NB4 (cell line): Measurements from ENCODE around the gene BRME1.
A peak's percentile ranks its signal among the peaks of the same experiment; 100 is the strongest.

Source experiments
- DNase-seq: peaks from one replicate; pipeline ENCODE4 v3.0.0; 2010; ENCODE audit warnings: low read depth
- H3K4me3 ChIP-seq: one replicate; pipeline ENCODE4 v1.5.1; 2011; ENCODE audit warnings: mild to moderate bottlenecking, low read depth, low read length, moderate library complexity
- MYC ChIP-seq: IDR thresholded peaks from 2 replicates; pipeline ENCODE4 v1.6.1; 2011; ENCODE audit warnings: low read depth, low read length
- POLR2A ChIP-seq: IDR thresholded peaks from 2 replicates; pipeline ENCODE4 v1.6.1; 2011; ENCODE audit warnings: mild to moderate bottlenecking; ENCODE audit not compliant: insufficient read length; ENCODE audit errors: extremely low read depth
- TF ChIP-seq, protein P1 (sequence below): IDR thresholded peaks from 2 replicates; pipeline ENCODE4 v1.6.1; 2011; ENCODE audit warnings: low read depth, low read length
- TF ChIP-seq, protein P2 (sequence below): IDR thresholded peaks from one replicate; pipeline ENCODE4 v1.5.1; 2012; ENCODE audit warnings: low read depth, low read length

The BRME1 gene

DNA sequence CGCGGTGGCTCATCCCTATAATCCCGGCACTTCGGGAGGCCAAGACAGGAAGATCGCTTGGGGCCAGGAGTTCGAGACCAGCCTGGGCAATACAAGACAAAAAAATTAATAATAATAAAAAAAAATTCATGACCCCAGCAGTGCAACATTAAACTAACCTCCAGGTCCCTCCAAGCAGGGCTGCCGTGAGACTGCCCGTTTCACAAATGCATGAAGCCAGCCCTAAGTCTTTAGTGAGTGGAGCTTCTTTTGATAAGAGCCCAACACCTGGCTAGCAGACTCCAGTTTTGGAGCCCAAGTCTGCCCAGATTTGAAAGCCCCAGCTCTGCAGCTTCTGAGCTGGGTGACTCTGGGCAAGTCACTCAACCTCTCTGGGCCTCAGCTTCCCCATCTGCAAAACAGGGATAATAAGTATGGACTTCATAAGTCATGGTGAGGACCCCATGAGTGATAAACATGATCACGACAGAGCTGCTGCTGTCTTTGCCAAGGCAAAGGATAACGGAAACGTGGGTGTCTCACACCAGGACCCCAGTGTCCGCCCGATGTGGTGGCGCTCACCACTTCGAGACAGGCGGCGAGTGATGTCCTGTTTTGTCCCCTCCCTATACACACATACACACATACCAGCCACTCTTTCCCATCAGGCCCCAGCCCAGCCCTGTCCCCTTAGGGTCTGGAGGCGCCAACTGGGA lies 67.3 kb downstream of the BRME1 start:
- no peak for DNase-seq
- TF ChIP-seq MYC (no peak), POLR2A (no peak)
- TF ChIP-seq, protein P1, sequence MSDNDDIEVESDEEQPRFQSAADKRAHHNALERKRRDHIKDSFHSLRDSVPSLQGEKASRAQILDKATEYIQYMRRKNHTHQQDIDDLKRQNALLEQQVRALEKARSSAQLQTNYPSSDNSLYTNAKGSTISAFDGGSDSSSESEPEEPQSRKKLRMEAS: no peak; the same call in 1 of the 2 replicates
- TF ChIP-seq, protein P2, sequence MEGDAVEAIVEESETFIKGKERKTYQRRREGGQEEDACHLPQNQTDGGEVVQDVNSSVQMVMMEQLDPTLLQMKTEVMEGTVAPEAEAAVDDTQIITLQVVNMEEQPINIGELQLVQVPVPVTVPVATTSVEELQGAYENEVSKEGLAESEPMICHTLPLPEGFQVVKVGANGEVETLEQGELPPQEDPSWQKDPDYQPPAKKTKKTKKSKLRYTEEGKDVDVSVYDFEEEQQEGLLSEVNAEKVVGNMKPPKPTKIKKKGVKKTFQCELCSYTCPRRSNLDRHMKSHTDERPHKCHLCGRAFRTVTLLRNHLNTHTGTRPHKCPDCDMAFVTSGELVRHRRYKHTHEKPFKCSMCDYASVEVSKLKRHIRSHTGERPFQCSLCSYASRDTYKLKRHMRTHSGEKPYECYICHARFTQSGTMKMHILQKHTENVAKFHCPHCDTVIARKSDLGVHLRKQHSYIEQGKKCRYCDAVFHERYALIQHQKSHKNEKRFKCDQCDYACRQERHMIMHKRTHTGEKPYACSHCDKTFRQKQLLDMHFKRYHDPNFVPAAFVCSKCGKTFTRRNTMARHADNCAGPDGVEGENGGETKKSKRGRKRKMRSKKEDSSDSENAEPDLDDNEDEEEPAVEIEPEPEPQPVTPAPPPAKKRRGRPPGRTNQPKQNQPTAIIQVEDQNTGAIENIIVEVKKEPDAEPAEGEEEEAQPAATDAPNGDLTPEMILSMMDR: no peak
- H3K4me3 ChIP-seq: peak overlapping the region; percentile 83

DNA sequence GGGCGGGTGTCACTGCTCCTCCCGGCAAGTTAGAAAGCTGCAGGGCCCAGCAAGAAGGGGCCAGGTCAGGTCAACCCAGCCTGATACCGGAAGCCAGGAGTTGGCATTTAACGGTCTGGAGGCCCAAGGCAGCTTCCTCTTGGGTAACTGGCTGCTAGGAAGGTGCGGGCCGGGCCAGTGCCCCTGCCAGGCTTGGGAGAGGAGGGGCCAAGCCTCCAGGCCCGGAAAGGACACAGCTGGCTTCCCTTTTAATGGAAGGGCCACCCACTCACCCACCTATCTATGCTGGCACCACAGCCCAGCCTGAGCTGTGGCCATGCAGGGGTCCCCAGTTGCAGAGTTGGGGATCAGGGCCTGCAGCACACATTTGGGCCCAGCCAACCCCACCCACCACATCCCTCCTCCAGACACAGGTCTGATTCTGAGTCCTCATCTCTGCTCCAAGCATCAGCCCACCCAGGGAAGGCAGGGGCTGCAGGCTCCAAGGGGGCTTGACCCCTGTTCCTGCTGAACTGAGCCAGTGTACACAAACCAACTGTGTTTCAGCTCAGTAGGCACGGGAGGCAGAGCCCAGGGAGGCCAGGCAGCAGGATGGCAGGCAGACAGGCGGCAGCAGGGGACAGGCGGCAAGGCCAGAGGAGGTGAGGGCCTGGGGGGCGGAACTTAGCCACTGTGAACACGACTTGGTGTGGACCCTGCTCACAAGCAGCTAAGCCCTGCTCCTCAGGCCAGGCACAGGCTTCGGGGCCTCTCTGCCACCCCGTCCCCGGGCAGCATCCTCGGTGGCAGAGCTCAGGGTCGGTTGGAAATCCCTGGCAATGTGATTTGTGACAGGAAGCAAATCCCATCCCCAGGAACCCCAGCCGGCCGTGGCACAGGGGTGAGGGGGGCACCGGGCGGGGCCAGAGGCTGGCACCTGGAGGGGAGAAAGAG lies 69.9 kb downstream of the BRME1 start:
- TF ChIP-seq, protein P1: 0 out of 2 replicates have a peak, but pooled peaks have one; percentile 10
- TF ChIP-seq MYC (0 out of 2 replicates have a peak, but pooled peaks have one; percentile 62), POLR2A (peak; percentile 46)
- TF ChIP-seq, protein P2: no peak
- DNase-seq: peak; percentile 97
- peak overlapping the region; percentile 38 for H3K4me3 ChIP-seq

DNA sequence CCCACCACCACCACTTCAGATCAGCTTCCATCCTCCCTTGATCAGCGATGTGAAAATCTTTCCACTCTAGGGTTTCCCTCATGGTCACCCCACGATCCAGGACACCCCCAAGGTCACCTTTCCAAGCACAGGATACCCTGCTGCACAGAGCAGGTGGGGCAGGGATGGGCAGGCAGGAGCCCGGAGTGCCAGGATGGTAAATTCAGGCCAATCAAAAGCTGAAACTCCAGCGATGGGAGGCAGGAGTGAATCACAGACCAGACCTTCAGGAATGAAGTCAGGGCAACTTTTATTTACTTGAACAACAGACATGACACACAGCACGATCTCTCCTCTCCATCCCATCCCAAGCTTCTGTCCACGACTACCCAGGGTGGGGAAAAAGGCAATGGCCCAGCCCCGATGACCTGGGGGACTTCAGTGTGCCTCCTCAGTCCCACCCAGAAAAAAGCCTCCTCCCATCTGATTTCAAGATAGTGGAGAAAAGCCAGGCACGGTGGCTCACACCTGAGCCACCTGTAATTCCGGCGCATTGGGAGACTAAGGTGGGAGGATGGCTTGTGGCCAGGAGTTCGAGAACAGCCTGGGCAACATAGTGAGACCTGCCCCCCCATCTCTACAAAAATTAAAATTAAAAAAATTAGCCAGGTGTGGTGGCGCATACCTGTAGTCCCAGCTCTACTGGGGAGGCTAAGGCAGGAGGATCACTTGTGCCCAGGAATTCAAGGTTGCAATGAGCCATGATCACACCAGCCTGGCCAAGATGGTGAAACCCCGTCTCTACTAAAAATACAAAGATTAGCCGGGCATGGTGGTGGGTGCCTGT lies 71.5 kb downstream of the BRME1 start:
- TF ChIP-seq, protein P2: no peak
- TF ChIP-seq, protein P1: no peak
- no peak for TF ChIP-seq POLR2A
- no peak for TF ChIP-seq MYC
- H3K4me3 ChIP-seq: no peak overlapping the region
- no peak for DNase-seq

DNA sequence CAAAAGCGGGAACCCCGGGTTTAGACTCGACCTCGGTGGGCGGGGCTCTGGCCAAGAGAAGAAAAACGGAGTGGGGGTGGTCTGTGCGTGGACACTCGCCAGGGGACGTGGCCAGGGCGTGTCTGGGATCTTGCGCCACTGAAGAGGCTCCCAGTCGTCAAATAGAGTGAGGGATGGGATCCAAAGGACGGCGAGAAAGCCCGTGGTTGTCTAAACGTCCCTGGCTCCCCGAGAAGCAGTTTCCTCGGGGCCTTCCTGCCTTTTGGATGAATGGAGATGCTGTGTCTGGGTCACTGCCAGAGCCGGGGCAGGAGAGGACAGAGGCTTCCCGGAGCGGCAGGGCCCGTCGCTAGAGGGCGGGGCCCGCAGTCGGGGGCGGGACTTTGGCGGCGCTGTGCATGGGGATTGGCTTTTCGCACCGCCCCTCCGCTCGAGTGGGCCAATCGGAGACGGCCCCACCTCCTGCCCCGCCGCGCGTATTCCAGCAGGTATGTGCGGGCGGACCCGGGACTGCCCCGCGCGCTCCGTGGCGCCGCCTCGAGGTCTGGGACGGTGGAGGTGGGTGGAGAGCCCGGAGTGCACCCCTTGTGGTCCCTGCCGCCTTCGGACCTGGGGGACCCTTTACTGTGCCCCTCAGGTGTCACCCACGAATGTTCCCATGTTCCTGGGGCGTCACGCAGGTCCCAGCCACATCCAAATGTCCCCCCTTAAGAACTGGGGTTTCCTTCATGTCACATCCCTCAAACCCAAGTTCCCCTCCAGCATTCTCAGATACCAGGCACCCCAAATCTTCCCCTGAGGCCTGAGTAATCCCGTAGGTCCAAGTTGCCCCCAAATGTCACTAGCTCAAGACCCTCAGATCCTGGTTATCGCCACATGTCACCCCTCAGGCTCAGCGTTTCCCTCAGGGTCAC lies 72.3 kb downstream of the BRME1 start:
- DNase-seq: peak; percentile 31
- no peak overlapping the region for H3K4me3 ChIP-seq
- TF ChIP-seq MYC (no peak), POLR2A (no peak)
- TF ChIP-seq, protein P1: no peak
- TF ChIP-seq, protein P2: no peak
